Activated T-helper 1 cell treated with anti-CD3 and anti-CD28 coated beads, Interleukin-12 subunit alpha, Interleukin-12 subunit beta, Interleukin-2, Interleukin-4 antibody, amounts not matched to agents 30 ng/mL and 10 ng/mL and 1 ng/mL, durations not matched to agents 14 hours and 24 hours and 36 hours (primary cell): Measurements from ENCODE around the gene SNED1. TPM values are rescaled to one million over a fixed set of nuclear protein-coding genes. Genes with fewer than 3 reads are reported as not detected.

Source experiments
- DNase-seq: peaks from one replicate; pipeline ENCODE4 v3.0.0; 2021; ENCODE audit warnings: low spot score
- H3K27ac Mint-ChIP-seq: one replicate; pipeline ENCODE4 v1.8.0; 2021; ENCODE audit warnings: mild to moderate bottlenecking, mixed read lengths
- H3K27me3 Mint-ChIP-seq: one replicate; pipeline ENCODE4 v1.8.0; 2022; ENCODE audit warnings: mild to moderate bottlenecking, moderate library complexity, mixed read lengths; ENCODE audit not compliant: insufficient read depth
- H3K36me3 Mint-ChIP-seq: one replicate; pipeline ENCODE4 v1.8.0; 2021; ENCODE audit warnings: low read depth, mixed read lengths
- H3K4me1 Mint-ChIP-seq: one replicate; pipeline ENCODE4 v1.8.0; 2021; ENCODE audit warnings: low read depth, mixed read lengths
- H3K4me3 Mint-ChIP-seq: one replicate; pipeline ENCODE4 v1.8.0; 2021; ENCODE audit warnings: mild to moderate bottlenecking, moderate library complexity, mixed read lengths
- H3K9me3 Mint-ChIP-seq: one replicate; pipeline ENCODE4 v1.8.0; 2021; ENCODE audit warnings: mixed read lengths
- intact Hi-C: fragments of 100-400 bp; cut with micrococcal nuclease; formaldehyde crosslinking; loops from one replicate; pipeline ENCODE4 v1.15.1; 2024
- total RNA-seq: library from RNA; stranded (reverse); gene quantifications from 2 replicates; pipeline ENCODE4 v1.2.3, GENCODE V29; 2022

SNED1 gene
- total RNA-seq, 1 donor from 2014 or later = 2.5 TPM

- H3K9me3 Mint-ChIP-seq = no peaks in the 10 kb centered on the region
- no peak for DNase-seq
- intact Hi-C loops = no loop called here
- H3K27ac Mint-ChIP-seq = no peak overlapping the region
- no peak overlapping the region for H3K4me3 Mint-ChIP-seq
- H3K36me3 Mint-ChIP-seq = no peaks in the 10 kb centered on the region
- peaks cover 4% of the 10 kb centered on the region for H3K27me3 Mint-ChIP-seq
- H3K4me1 Mint-ChIP-seq = no peaks in the 10 kb centered on the region
These were observed 34.3 kb upstream of the SNED1 start for GRCh38 chr2:240963868-240964703.

- no peak for DNase-seq
- intact Hi-C loops = no loop called here
- H3K4me3 Mint-ChIP-seq = no peak overlapping the region
These were observed 33.6 kb upstream of the SNED1 start for GRCh38 chr2:240964704-240965295.

GRCh38 chr2:240965296-240965904 lies 33.0 kb upstream of the SNED1 start:
- no peak for DNase-seq
- H3K27me3 Mint-ChIP-seq = no peaks in the 10 kb centered on the region
- no peak overlapping the region for H3K4me3 Mint-ChIP-seq
- intact Hi-C loops = no loop called here
- no peaks in the 10 kb centered on the region for H3K9me3 Mint-ChIP-seq
- H3K36me3 Mint-ChIP-seq = no peaks in the 10 kb centered on the region
- H3K4me1 Mint-ChIP-seq = peaks cover 5% of the 10 kb centered on the region
- H3K27ac Mint-ChIP-seq = no peak overlapping the region

More at GRCh38 chr2:240964704-240965295, 33.6 kb upstream of the SNED1 start:
- Mint-ChIP-seq H3K27me3 (peaks cover 4% of the 10 kb centered on the region), H3K36me3 (no peaks in the 10 kb centered on the region), H3K27ac (no peak overlapping the region), H3K4me1 (no peaks in the 10 kb centered on the region), H3K9me3 (no peaks in the 10 kb centered on the region)

GRCh38 chr2:240965905-240966456 lies 32.4 kb upstream of the SNED1 start:
- DNase-seq = no peak
- Mint-ChIP-seq H3K9me3 (no peaks in the 10 kb centered on the region), H3K36me3 (no peaks in the 10 kb centered on the region), H3K27me3 (no peaks in the 10 kb centered on the region), H3K4me3 (no peak overlapping the region), H3K27ac (no peak overlapping the region), H3K4me1 (peaks cover 5% of the 10 kb centered on the region)
- intact Hi-C loops = no loop called here

- peaks cover 5% of the 10 kb centered on the region for H3K4me1 Mint-ChIP-seq
- H3K4me3 Mint-ChIP-seq = no peak overlapping the region
- H3K27me3 Mint-ChIP-seq = no peaks in the 10 kb centered on the region
- H3K27ac Mint-ChIP-seq = no peak overlapping the region
- H3K36me3 Mint-ChIP-seq = no peaks in the 10 kb centered on the region
- intact Hi-C loops = no loop called here
- no peaks in the 10 kb centered on the region for H3K9me3 Mint-ChIP-seq
- DNase-seq = no peak
These were observed 31.9 kb upstream of the SNED1 start for GRCh38 chr2:240966457-240966905.

- Mint-ChIP-seq H3K27ac (no peak overlapping the region), H3K27me3 (no peaks in the 10 kb centered on the region), H3K4me3 (no peak overlapping the region), H3K36me3 (no peaks in the 10 kb centered on the region), H3K4me1 (peaks cover 11% of the 10 kb centered on the region), H3K9me3 (no peaks in the 10 kb centered on the region)
- DNase-seq = no peak
- intact Hi-C loops = no loop called here
These were observed 31.3 kb upstream of the SNED1 start for GRCh38 chr2:240966906-240967680.

GRCh38 chr2:240967681-240968621 lies 30.5 kb upstream of the SNED1 start:
- Mint-ChIP-seq H3K27ac (no peak overlapping the region), H3K4me1 (peaks cover 11% of the 10 kb centered on the region), H3K9me3 (no peaks in the 10 kb centered on the region), H3K4me3 (no peak overlapping the region), H3K27me3 (no peaks in the 10 kb centered on the region), H3K36me3 (no peaks in the 10 kb centered on the region)
- intact Hi-C loops = no loop called here
- no peak for DNase-seq

GRCh38 chr2:240968731-240969624 lies 29.4 kb upstream of the SNED1 start:
- no peak for DNase-seq
- intact Hi-C loops = no loop called here
- Mint-ChIP-seq H3K36me3 (no peaks in the 10 kb centered on the region), H3K27ac (no peak overlapping the region), H3K4me1 (peaks cover 15% of the 10 kb centered on the region), H3K9me3 (no peaks in the 10 kb centered on the region), H3K4me3 (no peak overlapping the region), H3K27me3 (no peaks in the 10 kb centered on the region)

GRCh38 chr2:240970104-240970503 lies 28.3 kb upstream of the SNED1 start:
- Mint-ChIP-seq H3K36me3 (no peaks in the 10 kb centered on the region), H3K27ac (no peak overlapping the region), H3K4me1 (peaks cover 26% of the 10 kb centered on the region), H3K4me3 (no peak overlapping the region), H3K27me3 (no peaks in the 10 kb centered on the region), H3K9me3 (no peaks in the 10 kb centered on the region)
- no peak for DNase-seq
- intact Hi-C loops = no loop called here

GRCh38 chr2:240970816-240971215 lies 27.6 kb upstream of the SNED1 start:
- intact Hi-C loops = no loop called here
- Mint-ChIP-seq H3K9me3 (no peaks in the 10 kb centered on the region), H3K27ac (no peak overlapping the region), H3K36me3 (no peaks in the 10 kb centered on the region), H3K4me1 (peaks cover 30% of the 10 kb centered on the region), H3K27me3 (no peaks in the 10 kb centered on the region), H3K4me3 (no peak overlapping the region)
- no peak for DNase-seq

GRCh38 chr2:240972201-240972600 lies 26.2 kb upstream of the SNED1 start:
- Mint-ChIP-seq H3K27ac (no peak overlapping the region), H3K9me3 (no peaks in the 10 kb centered on the region), H3K4me1 (peaks cover 30% of the 10 kb centered on the region), H3K4me3 (no peak overlapping the region), H3K27me3 (no peaks in the 10 kb centered on the region), H3K36me3 (no peaks in the 10 kb centered on the region)
- intact Hi-C loops = no loop called here
- no peak for DNase-seq
